T-cell (primary cell): ENCODE data around the gene DNMT3A. TPM values are rescaled to one million over a fixed set of nuclear protein-coding genes. Genes with fewer than 3 reads are reported as not detected.

Experiments
- ATAC-seq, 4 experiments: fragments of 200-7000 bp in 3 of 4; fragments of 150-1000 bp in 1 of 4; cut with Tn5 transposase; replicated peaks in 1 of 4; 1 replicate in 3 of 4; 2 replicates in 1 of 4; pipeline ENCODE4 v1.10.0; 2021; ENCODE audit warnings: moderate library complexity in 3 of 4, mild to moderate bottlenecking in 2 of 4, moderate number of reproducible peaks in 1 of 4
- CTCF ChIA-PET, 2 donors: fragments of 300-600 bp; sonication (Branson Sonifier 250); formaldehyde crosslinking; loops; one replicate each; lab custom pipeline; 2022; ENCODE audit warnings: antibody characterized with exemption in 2 of 2; lab: Charles Lee
- POLR2A ChIA-PET, 2 donors: fragments of 300-600 bp; sonication (Branson Sonifier 250); formaldehyde crosslinking; loops; one replicate each; lab custom pipeline; 2022; ENCODE audit warnings: antibody characterized with exemption in 2 of 2; lab: Charles Lee
- DNase-seq, 35 experiments: peaks; one replicate each; pipeline versions ENCODE4 v3.0.0 to v3.0.0-alpha.2; 2013 to 2023
- H3K27ac ChIP-seq: one replicate; pipeline ENCODE4 v1.5.1; 2013; ENCODE audit warnings: low read length
- H3K27me3 ChIP-seq, 2 experiments: replicated peaks in 1 of 2; 1 replicate in 1 of 2; 2 replicates in 1 of 2; pipeline versions ENCODE4 v1.6.1 to v1.7.0; 2013; ENCODE audit warnings: low read length in 1 of 2, mixed read lengths in 1 of 2; ENCODE audit not compliant: control insufficient read depth in 2 of 2, insufficient read depth in 2 of 2; ENCODE audit errors: extremely low read depth in 1 of 2
- H3K36me3 ChIP-seq, 2 donors: 1 replicate in 1 of 2; 2 replicates in 1 of 2; pipeline versions ENCODE4 v1.6.1 to v1.7.0; 2013; ENCODE audit warnings: low read length in 1 of 2; ENCODE audit not compliant: control insufficient read depth in 2 of 2, insufficient read depth in 1 of 2; ENCODE audit errors: extremely low read depth in 1 of 2
- H3K4me1 ChIP-seq, 2 experiments: 1 replicate in 1 of 2; 2 replicates in 1 of 2; pipeline versions ENCODE4 v1.6.1 to v1.7.0; 2013; ENCODE audit warnings: low read length in 2 of 2, mixed read lengths in 1 of 2; ENCODE audit not compliant: insufficient read depth in 2 of 2, control insufficient read depth in 1 of 2; ENCODE audit errors: extremely low read depth in 1 of 2
- H3K4me3 ChIP-seq, 2 donors: 1 replicate in 1 of 2; 2 replicates in 1 of 2; pipeline versions ENCODE4 v1.5.1 to v1.7.0; 2013; ENCODE audit warnings: mild to moderate bottlenecking in 2 of 2, low read length in 1 of 2, moderate library complexity in 1 of 2; ENCODE audit not compliant: control insufficient read depth in 1 of 2; ENCODE audit errors: extremely low read depth in 1 of 2
- H3K9me3 ChIP-seq: 2 replicates; pipeline ENCODE4 v1.7.0; 2013
- H3K27ac Mint-ChIP-seq, 2 donors: one replicate each; pipeline ENCODE4 v1.8.0; 2020 to 2021; ENCODE audit warnings: mild to moderate bottlenecking in 2 of 2, mixed read lengths in 2 of 2
- H3K27me3 Mint-ChIP-seq, 2 donors: one replicate each; pipeline ENCODE4 v1.8.0; 2021 to 2022; ENCODE audit warnings: mixed read lengths in 2 of 2
- H3K36me3 Mint-ChIP-seq: one replicate; pipeline ENCODE4 v1.8.0; 2021; ENCODE audit warnings: mixed read lengths
- H3K4me1 Mint-ChIP-seq, 3 donors: one replicate each; pipeline ENCODE4 v1.8.0; 2020 to 2022; ENCODE audit warnings: mixed read lengths in 3 of 3, mild to moderate bottlenecking in 1 of 3
- H3K4me3 Mint-ChIP-seq, 3 donors: one replicate each; pipeline ENCODE4 v1.8.0; 2020 to 2022; ENCODE audit warnings: mild to moderate bottlenecking in 3 of 3, mixed read lengths in 3 of 3, moderate library complexity in 3 of 3
- H3K9me3 Mint-ChIP-seq, 3 donors: one replicate each; pipeline ENCODE4 v1.8.0; 2020 to 2022; ENCODE audit warnings: mixed read lengths in 3 of 3
- WGBS: methylation state at CpG from one replicate; pipeline ENCODE4 v1.1.5; 2013; ENCODE audit warnings: missing lambda C conversion rate; ENCODE audit not compliant: insufficient coverage; 5-methylcytosine and 5-hydroxymethylcytosine counted together
- total RNA-seq, 35 experiments: library from RNA in 6 of 35; stranded (reverse) in 6 of 35; fragments of 120-200 nt in 1 of 35; gene quantifications; one replicate each; pipeline versions ENCODE4 v1.2.1 to v1.2.4 and lab custom pipeline; 2013 to 2026

Gene DNMT3A
- total RNA-seq, 5 donors from 2014 or later (not counting 1 experiment from before 2014, with no cell fraction given): 78.7 to 125 (median 93.2) TPM

DNA sequence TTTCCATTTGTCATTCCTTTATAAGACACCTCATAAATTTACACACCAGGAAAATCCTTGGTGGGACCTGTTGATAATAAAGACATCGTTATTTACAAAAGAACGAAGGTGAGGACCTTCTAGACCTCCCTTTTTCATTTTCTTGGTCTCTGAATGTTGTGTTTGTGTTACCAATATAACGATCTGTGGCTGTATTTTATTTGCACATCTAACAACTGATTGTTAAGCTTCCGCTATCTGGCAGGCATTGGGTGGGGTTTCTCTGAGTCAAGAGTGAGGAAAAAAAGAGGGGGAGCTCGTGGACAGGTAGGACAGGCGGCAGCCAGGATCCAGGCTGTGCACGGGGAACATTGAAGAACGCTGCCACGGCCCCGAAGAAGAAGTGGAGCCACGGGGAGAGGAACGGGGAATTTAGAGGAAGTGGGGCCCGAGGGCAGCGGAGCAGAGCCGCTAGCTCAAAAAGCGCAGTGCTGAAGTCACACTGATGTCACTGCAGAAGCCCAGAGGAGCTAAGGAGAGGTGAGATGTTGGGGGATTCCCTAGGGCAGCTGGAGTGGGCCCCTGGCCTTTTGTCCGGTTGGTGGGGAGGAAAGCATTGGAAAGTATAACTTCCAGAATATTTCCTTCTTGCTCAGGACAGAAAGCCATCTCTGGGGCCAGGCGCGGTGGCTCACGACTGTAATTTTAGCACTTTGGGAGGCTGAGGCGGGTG lies 20.9 kb upstream of the DNMT3A start:
- WGBS: 13% methylated on average over 15 of the region's 21 CpGs
- peaks cover 5 to 28% of the 10 kb centered on the region in 2 experiments for H3K4me1 ChIP-seq
- H3K27ac ChIP-seq: peak overlapping the region; percentile 85
- CTCF ChIA-PET: interaction anchor here (0.6 to 2.5 kb wide), 37 partner anchors 9 to 1689 kb away, joined by 3 to 55 read pairs (median 4); partner anchors contain the start of genes AGBL5 (in 1 of the 2), CENPO (in 1 of the 2), DNMT3A (in 1 of the 2) and EFR3B (in 1 of the 2)
- Mint-ChIP-seq H3K4me1 (peaks cover 15 to 26% (median 25%) of the 10 kb centered on the region in 3 donors), H3K27ac (peak overlapping the region; percentile 95 to 96), H3K36me3 (no peaks in the 10 kb centered on the region), H3K27me3 (no peaks in the 10 kb centered on the region), H3K9me3 (no peaks in the 10 kb centered on the region), H3K4me3 (peak overlapping the region; percentile 85 to 92 (median 88))
- peak; percentile 37 to 84 (median 58) for DNase-seq
- H3K27me3 ChIP-seq: no peaks in the 10 kb centered on the region
- H3K4me3 ChIP-seq: peak overlapping the region; percentile 66 to 75
- peak; percentile 48 to 75 (median 58) for ATAC-seq
- POLR2A ChIA-PET: interaction anchor here (0.5 to 1.1 kb wide), 6 partner anchors 10 to 1907 kb away, joined by 3 to 17 read pairs (median 4); no protein-coding TSS in a partner anchor
- H3K9me3 ChIP-seq: no peaks in the 10 kb centered on the region
- no peaks in the 10 kb centered on the region for H3K36me3 ChIP-seq

DNA sequence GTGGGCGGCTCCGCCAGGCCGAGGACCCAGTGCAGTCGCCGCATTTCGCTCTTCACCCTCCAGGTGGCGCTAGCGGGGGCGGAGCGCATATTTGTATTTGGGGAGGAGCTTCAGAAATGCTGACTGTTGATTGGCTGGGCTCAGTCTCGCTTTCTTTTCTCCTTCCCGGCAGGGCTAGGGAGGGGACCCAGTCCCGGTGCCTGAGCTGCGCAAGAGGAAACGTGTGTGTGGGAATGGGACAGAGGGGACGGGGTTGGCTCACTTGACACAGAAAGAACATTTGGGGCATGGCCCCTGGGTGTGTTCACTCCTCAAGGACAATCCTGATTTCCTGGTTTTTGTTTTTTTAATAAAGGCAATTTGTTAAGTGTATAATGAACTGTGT lies 20.3 kb upstream of the DNMT3A start:
- no peaks in the 10 kb centered on the region for H3K36me3 Mint-ChIP-seq
- peak overlapping the region; percentile 85 for H3K27ac ChIP-seq
- WGBS: 0% methylated on average over 9 of the region's 16 CpGs
- H3K27ac Mint-ChIP-seq: peak overlapping the region; percentile 95 to 96
- ChIA-PET CTCF (interaction anchor here (0.6 to 2.5 kb wide), 37 partner anchors 8 to 1689 kb away, joined by 3 to 55 read pairs (median 4); partner anchors contain the start of genes AGBL5 (in 1 of the 2), CENPO (in 1 of the 2), DNMT3A (in 1 of the 2) and EFR3B (in 1 of the 2)), POLR2A (interaction anchor here (0.6 to 0.9 kb wide), 4 partner anchors 38 to 1907 kb away, joined by 3 to 6 read pairs (median 4); no protein-coding TSS in a partner anchor)
- no peaks in the 10 kb centered on the region for H3K27me3 ChIP-seq
- DNase-seq: peak; percentile 78 to 98 (median 90)
- peaks cover 15 to 26% (median 25%) of the 10 kb centered on the region in 3 donors for H3K4me1 Mint-ChIP-seq
- no peaks in the 10 kb centered on the region for H3K9me3 Mint-ChIP-seq
- H3K36me3 ChIP-seq: no peaks in the 10 kb centered on the region
- peak overlapping the region; percentile 66 to 75 for H3K4me3 ChIP-seq
- ATAC-seq: peak; percentile 95 to 97 (median 96)
- no peaks in the 10 kb centered on the region for H3K27me3 Mint-ChIP-seq
- H3K4me1 ChIP-seq: peaks cover 5 to 28% of the 10 kb centered on the region in 2 experiments
- H3K9me3 ChIP-seq: no peaks in the 10 kb centered on the region
- peak overlapping the region; percentile 85 to 92 (median 88) for H3K4me3 Mint-ChIP-seq

DNA sequence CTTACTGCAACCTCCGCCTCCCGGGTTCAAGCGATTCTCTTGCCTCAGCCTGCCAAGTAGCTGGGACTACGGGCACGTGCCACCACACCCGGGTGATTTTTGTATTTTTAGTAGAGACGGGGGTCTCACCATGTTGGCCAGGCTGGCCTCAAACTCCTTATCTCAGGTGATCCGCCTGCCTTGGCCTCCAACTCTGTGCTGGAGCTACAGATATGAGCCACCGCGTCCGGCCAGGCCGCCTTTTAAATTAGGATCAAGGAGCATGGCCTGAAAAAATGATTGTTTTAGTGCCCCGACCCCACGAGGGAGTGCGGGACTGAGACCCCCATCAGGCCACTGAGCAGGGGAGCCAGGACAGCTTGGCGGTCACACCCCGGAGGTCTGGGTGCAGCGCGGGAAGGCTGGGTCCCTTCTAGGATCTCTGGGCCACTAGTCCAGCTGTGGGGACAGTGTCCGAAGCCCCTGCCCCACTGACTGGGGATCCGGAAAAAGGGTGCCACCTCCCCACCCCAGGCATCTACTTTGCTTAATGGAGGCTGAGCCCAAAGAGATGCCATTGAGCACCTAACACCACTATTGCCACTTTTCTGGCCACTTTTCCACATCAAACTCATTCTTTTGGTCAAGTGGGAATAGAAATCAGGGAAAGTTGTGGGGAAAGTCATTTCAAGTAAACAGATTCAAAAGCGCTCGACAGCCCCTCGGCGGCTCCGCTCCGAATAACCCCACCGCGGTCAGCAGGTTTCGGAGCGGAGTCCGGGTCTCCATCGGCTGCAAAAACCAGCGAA lies 19.7 kb upstream of the DNMT3A start:
- peak overlapping the region; percentile 85 to 92 (median 88) for H3K4me3 Mint-ChIP-seq
- H3K27ac ChIP-seq: no peak overlapping the region
- no peaks in the 10 kb centered on the region for H3K36me3 Mint-ChIP-seq
- H3K36me3 ChIP-seq: no peaks in the 10 kb centered on the region
- 46% methylated on average over 28 of the region's 34 CpGs for WGBS
- ATAC-seq: no peak
- H3K9me3 Mint-ChIP-seq: no peaks in the 10 kb centered on the region
- H3K4me1 ChIP-seq: peaks cover 5 to 28% of the 10 kb centered on the region in 2 experiments
- ChIA-PET POLR2A (interaction anchor here (0.7 kb wide), 2 partner anchors 990 to 1410 kb away, joined by 3 to 6 read pairs; no protein-coding TSS in a partner anchor), CTCF (interaction anchor here (0.6 to 2.5 kb wide), 33 partner anchors 7 to 1690 kb away, joined by 3 to 55 read pairs (median 5); partner anchors contain the start of genes AGBL5 (in 1 of the 2), CENPO (in 1 of the 2), DNMT3A (in 1 of the 2) and EFR3B (in 1 of the 2))
- no peaks in the 10 kb centered on the region for H3K27me3 ChIP-seq
- peaks cover 15 to 26% (median 25%) of the 10 kb centered on the region in 3 donors for H3K4me1 Mint-ChIP-seq
- H3K27ac Mint-ChIP-seq: peak overlapping the region in 1 of 2 donors; percentile 95
- no peaks in the 10 kb centered on the region for H3K9me3 ChIP-seq
- peak overlapping the region; percentile 66 to 75 for H3K4me3 ChIP-seq
- DNase-seq: no peak
- no peaks in the 10 kb centered on the region for H3K27me3 Mint-ChIP-seq

DNA sequence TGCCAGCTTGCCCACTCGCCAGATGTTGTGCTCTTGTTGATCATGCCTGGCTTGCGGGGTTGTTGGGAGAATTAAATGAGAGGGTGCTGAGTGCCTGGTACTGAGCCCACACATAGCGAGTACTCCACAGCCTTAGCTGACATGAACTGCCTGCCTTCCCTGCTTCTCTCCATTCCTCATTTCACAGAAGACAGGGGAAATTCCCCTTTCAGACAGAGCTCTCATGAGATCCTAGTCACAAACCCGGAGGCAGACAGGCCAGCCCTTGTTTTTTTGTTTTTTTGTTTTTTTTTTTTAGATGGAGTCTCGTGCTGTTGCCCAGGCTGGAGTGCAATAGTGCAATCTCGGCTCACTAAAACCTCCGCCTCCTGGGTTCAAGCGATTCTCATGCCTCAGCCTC lies 17.1 kb upstream of the DNMT3A start:
- no peak for ATAC-seq
- ChIA-PET POLR2A (no interaction called here), CTCF (no interaction called here)
- Mint-ChIP-seq H3K4me3 (no peak overlapping the region), H3K36me3 (no peaks in the 10 kb centered on the region), H3K4me1 (peaks cover 15 to 19% (median 17%) of the 10 kb centered on the region in 3 donors), H3K27ac (no peak overlapping the region), H3K27me3 (peaks cover 0 to 4% of the 10 kb centered on the region in 2 donors), H3K9me3 (no peaks in the 10 kb centered on the region)
- no peak for DNase-seq
- Histone ChIP-seq H3K4me3 (no peak overlapping the region), H3K36me3 (no peaks in the 10 kb centered on the region), H3K4me1 (peaks cover 5 to 24% of the 10 kb centered on the region in 2 experiments), H3K27ac (no peak overlapping the region), H3K27me3 (peaks cover 0 to 5% of the 10 kb centered on the region in 2 experiments), H3K9me3 (no peaks in the 10 kb centered on the region)
- 85% methylated on average over 7 of the region's 8 CpGs for WGBS

DNA sequence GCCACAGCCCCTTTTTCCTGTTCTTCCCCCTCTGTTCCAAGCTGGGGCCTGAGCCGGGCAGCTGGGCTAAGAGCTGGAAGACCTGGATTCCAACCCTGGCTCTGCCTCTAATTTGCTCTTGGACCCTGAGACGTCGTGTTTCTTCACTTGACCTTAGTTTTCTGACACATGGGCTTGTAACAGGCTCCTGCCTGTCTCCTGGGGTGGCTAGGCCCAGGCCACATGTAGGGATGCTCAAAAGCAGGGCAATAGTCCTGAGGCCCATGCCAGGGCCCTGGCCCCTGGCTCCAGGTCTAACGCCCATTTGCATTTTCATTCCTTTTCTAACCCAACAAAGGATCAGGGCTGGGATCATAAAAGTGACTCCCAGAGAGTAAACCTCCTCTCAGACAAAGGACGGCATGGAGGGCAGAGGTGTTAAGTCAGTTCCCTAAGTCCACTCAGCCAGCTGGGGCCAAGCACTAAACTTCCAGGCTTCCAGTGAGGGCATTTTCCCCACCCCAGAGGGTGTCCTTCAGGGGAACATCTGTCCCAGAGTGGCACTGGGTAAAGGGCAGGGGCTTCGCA lies 16.6 kb upstream of the DNMT3A start:
- WGBS: 92% methylated on average over 6 of the region's 6 CpGs
- ATAC-seq: no peak
- no peak for DNase-seq
- H3K36me3 Mint-ChIP-seq: no peaks in the 10 kb centered on the region
- H3K9me3 Mint-ChIP-seq: no peaks in the 10 kb centered on the region
- Histone ChIP-seq H3K36me3 (no peaks in the 10 kb centered on the region), H3K4me3 (no peak overlapping the region), H3K9me3 (no peaks in the 10 kb centered on the region), H3K27ac (no peak overlapping the region), H3K27me3 (peaks cover 0 to 8% of the 10 kb centered on the region in 2 experiments), H3K4me1 (peaks cover 5 to 18% of the 10 kb centered on the region in 2 experiments)
- no peak overlapping the region for H3K27ac Mint-ChIP-seq
- H3K4me1 Mint-ChIP-seq: peaks cover 10 to 15% (median 12%) of the 10 kb centered on the region in 3 donors
- peaks cover 0 to 4% of the 10 kb centered on the region in 2 donors for H3K27me3 Mint-ChIP-seq
- CTCF ChIA-PET: no interaction called here
- POLR2A ChIA-PET: interaction anchor here in 1 of 2 donors (0.6 kb wide), 1 partner anchor 49 kb away, joined by 3 read pairs; no protein-coding TSS in a partner anchor
- no peak overlapping the region for H3K4me3 Mint-ChIP-seq
